ENCODE measurements around the gene AUNIP. TPM values are rescaled to one million over a fixed set of nuclear protein-coding genes. Genes with fewer than 3 reads are reported as not detected.

Gene AUNIP
- total and polyA plus RNA-seq, 10 donors, result 0.07 to 1.3 (median 0.61) TPM; not detected in 3

GRCh38 chr1:25804964-25805862 is 54.0 kb downstream of the AUNIP start:
- DNase-seq, result peak; percentile 52

GRCh38 chr1:25804244-25804963 is 54.9 kb downstream of the AUNIP start:
- Histone ChIP-seq H3K4me3 (no peak overlapping the region), H3K4me1 (peaks cover 19 to 95% (median 83%) of the 10 kb centered on the region in 6 donors), H3K36me3 (peaks cover 0 to 47% (median 9%) of the 10 kb centered on the region in 6 donors), H3K27ac (peak overlapping the region in 4 of 8 donors; percentile 57 to 72 (median 69)), H3K9me3 (no peaks in the 10 kb centered on the region), H3K27me3 (replicated peaks in 1 of 7) (no peaks in the 10 kb centered on the region)
- no peak for DNase-seq
- TF ChIP-seq POLR2AphosphoS5 (IDR thresholded peaks at IDR 0.05), result no peak
- no peak for TF ChIP-seq CTCF (IDR thresholded peaks at IDR 0.05 in 8 of 11, conservative IDR thresholded peaks at IDR 0.05 in 3 of 11)
- no peak for TF ChIP-seq POLR2A (IDR thresholded peaks at IDR 0.05)
- WGBS, 5 donors, result 55 to 83% (median 70%) methylated on average over 10 of the region's 10 CpGs
- intact Hi-C loops (cut with DNase I; ENCODE audit: low total_unique reads), result loop anchor here (5.0 to 10.0 kb wide), 2 partner anchors 192 to 280 kb away; no protein-coding TSS in a partner anchor

More at GRCh38 chr1:25804964-25805862, 54.0 kb downstream of the AUNIP start:
- Histone ChIP-seq H3K36me3 (peaks cover 0 to 55% (median 13%) of the 10 kb centered on the region in 6 donors), H3K4me1 (peaks cover 22 to 99% (median 87%) of the 10 kb centered on the region in 6 donors), H3K27me3 (replicated peaks in 1 of 7) (no peaks in the 10 kb centered on the region), H3K9me3 (no peaks in the 10 kb centered on the region), H3K27ac (peak overlapping the region; percentile 9 to 72 (median 58)), H3K4me3 (no peak overlapping the region)
- TF ChIP-seq POLR2AphosphoS5 (IDR thresholded peaks at IDR 0.05), result no peak
- TF ChIP-seq CTCF (IDR thresholded peaks at IDR 0.05 in 8 of 11, conservative IDR thresholded peaks at IDR 0.05 in 3 of 11), result no peak
- TF ChIP-seq POLR2A (IDR thresholded peaks at IDR 0.05), result no peak
- 79 to 90% (median 85%) methylated on average over 14 to 15 of the region's 15 CpGs for whole genome bisulfite sequencing, 5 donors
- intact Hi-C loops (cut with DNase I; ENCODE audit: low total_unique reads), result loop anchor here (5.0 to 10.0 kb wide), 2 partner anchors 193 to 280 kb away; no protein-coding TSS in a partner anchor

- TF ChIP-seq CTCF (IDR thresholded peaks at IDR 0.05 in 8 of 11, conservative IDR thresholded peaks at IDR 0.05 in 3 of 11) (no peak), POLR2A (IDR thresholded peaks at IDR 0.05) (no peak), POLR2AphosphoS5 (IDR thresholded peaks at IDR 0.05) (no peak)
- Histone ChIP-seq H3K27me3 (replicated peaks in 1 of 7) (no peaks in the 10 kb centered on the region), H3K36me3 (peaks cover 0 to 37% (median 0%) of the 10 kb centered on the region in 6 donors), H3K4me3 (no peak overlapping the region), H3K9me3 (no peaks in the 10 kb centered on the region), H3K27ac (no peak overlapping the region), H3K4me1 (peaks cover 20 to 94% (median 82%) of the 10 kb centered on the region in 6 donors)
- 76 to 93% (median 89%) methylated on average over 1 of the region's 1 CpG for WGBS, 5 donors
- DNase-seq, result no peak
- intact Hi-C loops (cut with DNase I; ENCODE audit: low total_unique reads), result loop anchor here (5.0 to 10.0 kb wide), 2 partner anchors 191 to 279 kb away; no protein-coding TSS in a partner anchor
Measured at GRCh38 chr1:25803368-25803767, 55.9 kb downstream of the AUNIP start.
